Hepatocyte (in vitro differentiated cells): ENCODE measurements around the gene CNNM2.

Source experiments
- EZH2 ChIP-seq: fragments of 200-600 bp; sonication (generic); IDR thresholded peaks from 2 replicates; pipeline ENCODE4 v1.6.1; 2016; ENCODE audit warnings: antibody characterized with exemption, mild to moderate bottlenecking, borderline replicate concordance
- EZH2phosphoT487 ChIP-seq: fragments of 200-600 bp; sonication (generic); IDR thresholded peaks from one replicate; pipeline ENCODE4 v1.6.1; 2018; ENCODE audit warnings: antibody characterized with exemption, mild to moderate bottlenecking, low read depth, moderate library complexity; ENCODE audit not compliant: unreplicated experiment, severe bottlenecking
- TF ChIP-seq, protein P1 (sequence below): fragments of 200-600 bp; sonication (generic); IDR thresholded peaks from 2 replicates; pipeline ENCODE4 v1.5.1; 2016; ENCODE audit warnings: antibody characterized with exemption, mild to moderate bottlenecking; ENCODE audit not compliant: poor library complexity

DNA sequence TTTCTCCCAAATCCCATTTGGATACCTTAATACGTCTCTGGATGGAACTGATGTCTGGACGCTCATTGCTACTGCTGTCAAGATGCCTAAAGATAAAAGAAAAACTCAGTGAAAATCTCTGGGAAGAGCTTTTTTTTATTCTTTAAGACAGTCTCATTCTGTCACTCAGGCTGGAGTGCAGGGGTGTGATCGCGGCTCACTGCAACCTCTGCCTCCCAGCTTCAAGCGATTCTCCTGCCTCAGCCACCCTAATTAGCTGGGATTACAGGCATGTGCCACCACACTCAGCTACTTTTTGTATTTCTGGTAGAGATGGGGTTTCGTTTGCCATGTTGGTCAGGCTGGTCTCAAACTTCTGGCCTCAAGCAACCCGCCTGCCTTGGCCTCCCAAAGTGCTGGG, 172.8 kb downstream of the CNNM2 start:
- TF ChIP-seq, protein P1, sequence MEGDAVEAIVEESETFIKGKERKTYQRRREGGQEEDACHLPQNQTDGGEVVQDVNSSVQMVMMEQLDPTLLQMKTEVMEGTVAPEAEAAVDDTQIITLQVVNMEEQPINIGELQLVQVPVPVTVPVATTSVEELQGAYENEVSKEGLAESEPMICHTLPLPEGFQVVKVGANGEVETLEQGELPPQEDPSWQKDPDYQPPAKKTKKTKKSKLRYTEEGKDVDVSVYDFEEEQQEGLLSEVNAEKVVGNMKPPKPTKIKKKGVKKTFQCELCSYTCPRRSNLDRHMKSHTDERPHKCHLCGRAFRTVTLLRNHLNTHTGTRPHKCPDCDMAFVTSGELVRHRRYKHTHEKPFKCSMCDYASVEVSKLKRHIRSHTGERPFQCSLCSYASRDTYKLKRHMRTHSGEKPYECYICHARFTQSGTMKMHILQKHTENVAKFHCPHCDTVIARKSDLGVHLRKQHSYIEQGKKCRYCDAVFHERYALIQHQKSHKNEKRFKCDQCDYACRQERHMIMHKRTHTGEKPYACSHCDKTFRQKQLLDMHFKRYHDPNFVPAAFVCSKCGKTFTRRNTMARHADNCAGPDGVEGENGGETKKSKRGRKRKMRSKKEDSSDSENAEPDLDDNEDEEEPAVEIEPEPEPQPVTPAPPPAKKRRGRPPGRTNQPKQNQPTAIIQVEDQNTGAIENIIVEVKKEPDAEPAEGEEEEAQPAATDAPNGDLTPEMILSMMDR, result no peak
- TF ChIP-seq EZH2phosphoT487 (no peak), EZH2 (no peak)
